PC-9 (cell line): ENCODE data around the gene PPP1R15A. TPM values are rescaled to one million over a fixed set of nuclear protein-coding genes. Genes with fewer than 3 reads are reported as not detected.
"Not testable (repeated sequence)": the region's sequence is repeated elsewhere in the genome, so short reads cannot be mapped to it uniquely, and the experiment has no call there.

Experiments
- BruUV-seq: library from RNA; stranded (reverse); fragments of 400-500 nt; replicated peaks from 2 replicates; lab custom pipeline; 2021; lab: Mats Ljungman, UMichigan
- CTCF ChIA-PET: fragments of 300-600 bp; sonication (Branson Sonifier 250); formaldehyde crosslinking; loops from one replicate; lab custom pipeline; 2022; ENCODE audit warnings: antibody characterized with exemption; lab: Charles Lee
- POLR2A ChIA-PET: fragments of 300-600 bp; sonication (Branson Sonifier 250); formaldehyde crosslinking; loops from one replicate; lab custom pipeline; 2022; ENCODE audit warnings: antibody characterized with exemption; ENCODE audit not compliant: unreplicated experiment; lab: Charles Lee
- DNase-seq, 2 experiments: peaks; one replicate each; pipeline versions ENCODE4 v3.0.0 to v3.0.0-alpha.2; 2015 to 2022; ENCODE audit warnings: mixed read lengths in 1 of 2
- H2AFZ ChIP-seq: fragments of 200-600 bp; sonication (generic); 2 replicates; pipeline ENCODE4 v1.8.1; 2017; ENCODE audit warnings: antibody characterized with exemption
- H3F3A ChIP-seq: fragments of 200-600 bp; sonication (generic); 2 replicates; pipeline ENCODE4 v1.8.1; 2017; ENCODE audit warnings: antibody characterized with exemption, mild to moderate bottlenecking, low read depth; ENCODE audit not compliant: insufficient read depth
- H3K27ac ChIP-seq: fragments of 200-600 bp; sonication (generic); 2 replicates; pipeline ENCODE4 v1.6.1; 2016; ENCODE audit warnings: mixed run types
- H3K27me3 ChIP-seq: fragments of 200-600 bp; sonication (generic); 2 replicates; pipeline ENCODE4 v1.6.1; 2016; ENCODE audit warnings: low read depth, mixed run types; ENCODE audit not compliant: insufficient read depth
- H3K36me3 ChIP-seq: fragments of 200-600 bp; sonication (generic); 2 replicates; pipeline ENCODE4 v1.6.1; 2016; ENCODE audit warnings: low read depth, mixed run types
- H3K4me1 ChIP-seq: fragments of 200-600 bp; sonication (generic); replicated peaks from 2 replicates; pipeline ENCODE4 v1.6.1; 2016; ENCODE audit warnings: mixed run types; ENCODE audit not compliant: insufficient read depth
- H3K4me2 ChIP-seq: fragments of 200-600 bp; sonication (generic); 2 replicates; pipeline ENCODE4 v1.6.1; 2017; ENCODE audit warnings: mixed run types
- H3K4me3 ChIP-seq: fragments of 200-600 bp; sonication (generic); 2 replicates; pipeline ENCODE4 v1.6.1; 2016; ENCODE audit warnings: mixed run types
- H3K79me2 ChIP-seq: fragments of 200-600 bp; sonication (generic); 2 replicates; pipeline ENCODE4 v1.6.1; 2017; ENCODE audit warnings: low read depth, mixed run types
- H3K9me2 ChIP-seq: fragments of 200-600 bp; sonication (generic); 2 replicates; pipeline ENCODE4 v1.8.1; 2017; ENCODE audit warnings: mild to moderate bottlenecking; ENCODE audit not compliant: insufficient read depth
- H3K9me3 ChIP-seq: fragments of 200-600 bp; sonication (generic); 2 replicates; pipeline ENCODE4 v1.8.1; 2016; ENCODE audit warnings: low read depth; ENCODE audit not compliant: insufficient read depth
- H4K20me1 ChIP-seq: fragments of 200-600 bp; sonication (generic); 2 replicates; pipeline ENCODE4 v1.8.1; 2017; ENCODE audit not compliant: insufficient read depth
- CTCF ChIP-seq: fragments of 200-600 bp; sonication (generic); conservative IDR thresholded peaks from 2 replicates; pipeline ENCODE4 v1.6.1; 2017; ENCODE audit warnings: mixed run types, antibody characterized with exemption, mild to moderate bottlenecking, moderate library complexity
- EZH2 ChIP-seq: fragments of 200-600 bp; sonication (generic); IDR thresholded peaks from 2 replicates; pipeline ENCODE4 v1.8.0; 2017; ENCODE audit warnings: antibody characterized with exemption, low read depth
- intact Hi-C: fragments of 100-400 bp; cut with micrococcal nuclease; formaldehyde crosslinking; loops from one replicate; pipeline ENCODE4 v1.10.0; 2022; ENCODE audit not compliant: unreplicated experiment
- total RNA-seq: library from RNA; stranded (reverse); gene quantifications from 2 replicates; pipeline ENCODE4 v1.2.3, GENCODE V29; 2021

The PPP1R15A gene
- total RNA-seq, 1 experiment from 2014 or later = 49.5 TPM

GRCh38 chr19:48845384-48845783, 26.8 kb upstream of the PPP1R15A start:
- DNase-seq = no peak
- H3K9me2 ChIP-seq = no peaks in the 10 kb centered on the region
- H3K9me3 ChIP-seq = no peaks in the 10 kb centered on the region
- no peaks in the 10 kb centered on the region for H3K79me2 ChIP-seq
- H3K27ac ChIP-seq = no peak overlapping the region
- BruUV-seq = no TSS peak
- H3K4me1 ChIP-seq = no peaks in the 10 kb centered on the region
- no peaks in the 10 kb centered on the region for H3K27me3 ChIP-seq
- no peak for TF ChIP-seq CTCF
- TF ChIP-seq EZH2 = no peak
- peaks cover 18% of the 10 kb centered on the region for H3F3A ChIP-seq
- H3K4me2 ChIP-seq = no peak overlapping the region
- ChIA-PET POLR2A (no interaction called here), CTCF (no interaction called here)
- no peaks in the 10 kb centered on the region for H4K20me1 ChIP-seq
- intact Hi-C loops = no loop called here
- H2AFZ ChIP-seq = no peak overlapping the region
- no peak overlapping the region for H3K4me3 ChIP-seq
- no peaks in the 10 kb centered on the region for H3K36me3 ChIP-seq

DNA sequence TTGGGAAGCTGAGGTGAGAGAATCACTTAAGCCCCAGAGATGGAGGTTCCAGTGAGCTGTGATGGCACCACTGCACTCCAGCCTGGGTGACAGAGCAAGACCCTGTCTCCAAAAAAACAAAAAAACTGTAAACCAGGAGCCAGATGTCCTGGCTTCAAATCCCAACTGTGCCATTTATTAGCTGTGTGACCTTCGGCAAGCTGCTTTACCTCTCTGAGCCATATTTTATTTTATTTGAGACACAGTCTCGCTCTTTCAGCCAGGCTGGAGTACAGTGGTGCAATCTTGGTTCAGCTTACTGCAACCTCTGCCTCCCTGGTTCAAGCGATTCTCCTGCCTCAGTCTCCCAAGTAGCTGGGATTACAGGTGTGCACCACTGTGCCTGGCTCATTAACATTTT, 25.6 kb upstream of the PPP1R15A start:
- intact Hi-C loops, H3K9me3 ChIP-seq, BruUV-seq, CTCF ChIA-PET, H3K4me1 ChIP-seq, H4K20me1 ChIP-seq, H3K36me3 ChIP-seq, POLR2A ChIA-PET, H2AFZ ChIP-seq, H3K27ac ChIP-seq, DNase-seq, H3K4me2 ChIP-seq, H3K4me3 ChIP-seq, H3K79me2 ChIP-seq, H3K9me2 ChIP-seq, H3K27me3 ChIP-seq: not testable (repeated sequence)
- H3F3A ChIP-seq = peaks cover 18% of the 10 kb centered on the region

GRCh38 chr19:48852292-48852691, 19.9 kb upstream of the PPP1R15A start:
- H3K27me3 ChIP-seq = no peaks in the 10 kb centered on the region
- H3K4me1 ChIP-seq = 0 out of 2 replicates have a peak, but pooled peaks cover 4% of the 10 kb centered on the region
- no peaks in the 10 kb centered on the region for H4K20me1 ChIP-seq
- no peak overlapping the region for H2AFZ ChIP-seq
- TF ChIP-seq EZH2 (no peak), CTCF (no peak)
- BruUV-seq = no TSS peak
- intact Hi-C loops = no loop called here
- POLR2A ChIA-PET = interaction anchor here (0.5 kb wide), 1 partner anchor 63 kb away, joined by 3 read pairs; no protein-coding TSS in a partner anchor
- H3K4me3 ChIP-seq = no peak overlapping the region
- CTCF ChIA-PET = no interaction called here
- H3K9me3 ChIP-seq = no peaks in the 10 kb centered on the region
- no peaks in the 10 kb centered on the region for H3K36me3 ChIP-seq
- DNase-seq = no peak
- no peaks in the 10 kb centered on the region; the same call in 1 of the 2 replicates for H3K9me2 ChIP-seq
- H3K4me2 ChIP-seq = no peak overlapping the region
- H3K27ac ChIP-seq = no peak overlapping the region
- H3F3A ChIP-seq = peaks cover 13% of the 10 kb centered on the region
- no peaks in the 10 kb centered on the region for H3K79me2 ChIP-seq

DNA sequence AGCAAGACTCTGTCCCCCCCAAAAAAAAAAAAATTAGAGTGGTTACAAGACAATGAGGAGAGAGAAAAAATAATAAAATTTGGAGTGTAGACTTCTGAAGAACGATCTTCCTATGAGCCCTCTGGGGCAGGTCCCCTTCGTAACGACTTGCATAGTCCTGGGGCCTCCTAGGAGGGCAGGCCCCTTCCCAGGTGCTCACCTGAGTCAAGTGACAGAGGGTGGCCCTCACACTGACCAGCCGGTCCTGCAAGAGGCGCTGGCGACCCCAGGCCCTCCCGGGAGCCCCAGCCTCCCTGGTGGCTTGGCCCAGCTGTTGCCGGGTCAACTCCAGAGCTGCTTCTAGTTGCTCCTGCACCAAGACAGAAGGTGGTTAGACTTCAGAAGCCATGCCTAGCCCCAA, 18.7 kb upstream of the PPP1R15A start:
- Histone ChIP-seq H2AFZ (no peak overlapping the region), H3K9me3 (no peaks in the 10 kb centered on the region), H3K9me2 (no peaks in the 10 kb centered on the region; the same call in 1 of the 2 replicates), H3K4me3 (no peak overlapping the region), H3K27me3 (no peaks in the 10 kb centered on the region), H3K27ac (no peak overlapping the region), H3K79me2 (no peaks in the 10 kb centered on the region), H3F3A (peaks cover 13% of the 10 kb centered on the region), H3K4me2 (no peak overlapping the region), H3K4me1 (0 out of 2 replicates have a peak, but pooled peaks cover 4% of the 10 kb centered on the region), H3K36me3 (no peaks in the 10 kb centered on the region), H4K20me1 (no peaks in the 10 kb centered on the region)
- intact Hi-C loops = no loop called here
- CTCF ChIA-PET = interaction anchor here (0.6 kb wide), 1 partner anchor 348 kb away, joined by 4 read pairs; no protein-coding TSS in a partner anchor
- DNase-seq = no peak
- no TSS peak for BruUV-seq
- POLR2A ChIA-PET = no interaction called here
- no peak for TF ChIP-seq CTCF
- no peak for TF ChIP-seq EZH2
